ENCODE data around the gene PHAF1. TPM values are rescaled to one million over a fixed set of nuclear protein-coding genes. Genes with fewer than 3 reads are reported as not detected.
"Not testable (repeated sequence)": the region's sequence is repeated elsewhere in the genome, so short reads cannot be mapped to it uniquely, and the experiment has no call there.

The PHAF1 gene
- total RNA-seq, 4 donors from 2014 or later = 11.4 to 18.9 (median 17.5) TPM

DNA sequence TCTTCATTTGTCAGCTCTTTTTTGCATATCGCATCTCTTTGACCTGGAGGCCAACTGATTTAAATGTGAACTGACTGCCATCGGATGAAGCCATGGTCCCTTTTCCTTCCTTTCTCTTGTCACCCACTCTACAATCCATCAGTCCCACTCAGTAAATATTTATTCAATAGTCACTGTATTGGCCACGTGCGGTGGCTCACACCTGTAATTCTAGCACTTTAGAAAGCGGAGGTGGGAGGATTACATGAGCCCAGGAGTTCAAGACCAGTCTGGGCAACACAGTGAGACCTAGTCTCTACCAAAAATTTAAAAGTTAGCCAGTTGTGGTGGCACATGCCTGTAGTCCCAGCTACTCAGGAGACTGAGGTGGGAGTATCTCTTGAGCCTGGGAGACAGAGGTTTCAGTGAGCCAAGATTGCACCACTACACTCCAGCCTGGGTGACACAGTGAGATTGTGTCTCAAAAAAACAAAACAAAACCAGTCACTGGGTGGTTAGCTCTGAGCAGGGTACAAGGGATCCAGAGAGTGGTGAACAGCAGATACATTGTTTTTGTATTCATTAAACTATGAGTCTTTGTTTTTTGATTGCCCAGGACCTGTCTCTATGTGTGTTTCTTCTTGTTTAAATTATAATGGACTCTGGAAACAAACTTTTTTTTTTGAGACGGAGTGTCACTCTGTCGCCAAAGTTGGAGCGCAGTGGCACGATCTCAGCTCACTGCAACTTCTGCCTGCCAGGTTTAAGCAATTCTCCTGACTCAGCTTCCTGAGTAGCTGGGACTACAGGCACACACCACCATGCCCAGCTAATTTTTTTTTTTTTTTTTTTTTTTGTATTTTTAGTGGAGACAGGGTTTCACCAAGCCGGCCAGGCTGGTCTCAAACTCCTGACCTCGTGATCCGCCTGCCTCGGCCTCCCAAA is 6.9 kb downstream of the PHAF1 start:
- Histone ChIP-seq H3K36me3 (peaks cover 2 to 5% of the 10 kb centered on the region in 2 donors), H3K4me3 (replicated peaks in 1 of 3) (no peak overlapping the region), H3K27me3 (no peaks in the 10 kb centered on the region), H3K4me1 (peaks cover 0 to under 1% of the 10 kb centered on the region in 2 donors), H3K9me3 (no peaks in the 10 kb centered on the region), H3K27ac (no peak overlapping the region)
- TF ChIP-seq POLR2A (IDR thresholded peaks at IDR 0.05) = no peak
- TF ChIP-seq, protein P1, sequence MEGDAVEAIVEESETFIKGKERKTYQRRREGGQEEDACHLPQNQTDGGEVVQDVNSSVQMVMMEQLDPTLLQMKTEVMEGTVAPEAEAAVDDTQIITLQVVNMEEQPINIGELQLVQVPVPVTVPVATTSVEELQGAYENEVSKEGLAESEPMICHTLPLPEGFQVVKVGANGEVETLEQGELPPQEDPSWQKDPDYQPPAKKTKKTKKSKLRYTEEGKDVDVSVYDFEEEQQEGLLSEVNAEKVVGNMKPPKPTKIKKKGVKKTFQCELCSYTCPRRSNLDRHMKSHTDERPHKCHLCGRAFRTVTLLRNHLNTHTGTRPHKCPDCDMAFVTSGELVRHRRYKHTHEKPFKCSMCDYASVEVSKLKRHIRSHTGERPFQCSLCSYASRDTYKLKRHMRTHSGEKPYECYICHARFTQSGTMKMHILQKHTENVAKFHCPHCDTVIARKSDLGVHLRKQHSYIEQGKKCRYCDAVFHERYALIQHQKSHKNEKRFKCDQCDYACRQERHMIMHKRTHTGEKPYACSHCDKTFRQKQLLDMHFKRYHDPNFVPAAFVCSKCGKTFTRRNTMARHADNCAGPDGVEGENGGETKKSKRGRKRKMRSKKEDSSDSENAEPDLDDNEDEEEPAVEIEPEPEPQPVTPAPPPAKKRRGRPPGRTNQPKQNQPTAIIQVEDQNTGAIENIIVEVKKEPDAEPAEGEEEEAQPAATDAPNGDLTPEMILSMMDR (IDR thresholded peaks at IDR 0.05) = no peak
- DNase-seq = no peak
- 88% methylated on average over 13 of the region's 13 CpGs for WGBS, 2 donors
- intact Hi-C loops (cut with DNase I) = loop anchor here (10.0 kb wide), 1 partner anchor 82 kb away; no protein-coding TSS in a partner anchor

DNA sequence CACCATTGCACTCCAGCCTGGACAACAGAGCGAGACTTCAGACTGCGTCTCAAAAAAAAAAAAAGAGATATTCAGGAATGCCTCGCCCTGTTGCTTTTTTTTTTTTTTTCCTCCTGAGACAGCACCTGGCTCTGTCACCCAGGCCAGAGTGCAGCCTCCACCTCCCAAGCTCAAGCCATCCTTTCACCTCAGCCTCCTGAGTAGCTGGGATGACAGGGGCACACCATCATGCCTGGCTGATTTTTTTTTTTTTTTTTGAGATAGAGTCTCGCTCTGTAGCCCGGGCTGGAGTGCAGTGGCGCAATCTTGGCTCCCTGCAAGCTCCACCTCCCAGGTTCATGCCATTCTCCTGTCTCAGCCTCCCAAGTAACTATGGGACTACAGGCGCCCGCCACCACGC is 8.0 kb downstream of the PHAF1 start:
- peaks cover 7 to 12% of the 10 kb centered on the region in 2 donors for H3K36me3 ChIP-seq
- no peak for DNase-seq
- no peak overlapping the region for H3K27ac ChIP-seq
- no peaks in the 10 kb centered on the region for H3K27me3 ChIP-seq
- H3K9me3 ChIP-seq = no peaks in the 10 kb centered on the region
- no peak for TF ChIP-seq POLR2A (IDR thresholded peaks at IDR 0.05)
- TF ChIP-seq, protein P1 (IDR thresholded peaks at IDR 0.05) = no peak
- H3K4me1 ChIP-seq = no peaks in the 10 kb centered on the region
- intact Hi-C loops (cut with DNase I) = loop anchor here (10.0 kb wide), 1 partner anchor 83 kb away; no protein-coding TSS in a partner anchor
- H3K4me3 ChIP-seq (replicated peaks in 1 of 3) = no peak overlapping the region
- 96 to 99% methylated on average over 9 of the region's 9 CpGs for WGBS, 2 donors

DNA sequence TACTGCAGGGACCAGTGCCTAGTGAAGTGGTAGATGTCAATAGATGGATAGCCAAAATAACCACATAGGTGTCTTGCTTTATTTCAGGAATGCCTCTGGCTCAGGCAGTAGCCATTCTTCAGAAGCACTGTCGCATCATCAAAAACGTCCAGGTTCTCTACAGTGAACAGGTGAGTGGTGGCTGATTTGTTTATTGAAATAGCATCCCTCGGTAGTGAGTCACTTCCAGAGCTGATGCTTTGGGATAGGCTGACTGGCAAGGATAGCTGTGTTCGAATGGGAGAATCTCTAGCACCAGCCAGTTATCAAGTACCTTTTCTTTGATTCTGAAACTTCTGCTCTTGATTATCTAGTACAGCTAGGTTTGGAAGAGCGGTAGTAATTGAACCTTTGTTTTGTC is 10.3 kb downstream of the PHAF1 start:
- H3K9me3 ChIP-seq = no peaks in the 10 kb centered on the region
- TF ChIP-seq, protein P1 (IDR thresholded peaks at IDR 0.05) = no peak
- TF ChIP-seq POLR2A (IDR thresholded peaks at IDR 0.05) = no peak
- intact Hi-C loops (cut with DNase I) = no loop called here
- no peak for DNase-seq
- 84 to 92% methylated on average over 5 of the region's 5 CpGs for WGBS, 2 donors
- no peaks in the 10 kb centered on the region for H3K27me3 ChIP-seq
- H3K27ac ChIP-seq = no peak overlapping the region
- peaks cover 7 to 12% of the 10 kb centered on the region in 2 donors for H3K36me3 ChIP-seq
- H3K4me3 ChIP-seq (replicated peaks in 1 of 3) = no peak overlapping the region
- no peaks in the 10 kb centered on the region for H3K4me1 ChIP-seq

DNA sequence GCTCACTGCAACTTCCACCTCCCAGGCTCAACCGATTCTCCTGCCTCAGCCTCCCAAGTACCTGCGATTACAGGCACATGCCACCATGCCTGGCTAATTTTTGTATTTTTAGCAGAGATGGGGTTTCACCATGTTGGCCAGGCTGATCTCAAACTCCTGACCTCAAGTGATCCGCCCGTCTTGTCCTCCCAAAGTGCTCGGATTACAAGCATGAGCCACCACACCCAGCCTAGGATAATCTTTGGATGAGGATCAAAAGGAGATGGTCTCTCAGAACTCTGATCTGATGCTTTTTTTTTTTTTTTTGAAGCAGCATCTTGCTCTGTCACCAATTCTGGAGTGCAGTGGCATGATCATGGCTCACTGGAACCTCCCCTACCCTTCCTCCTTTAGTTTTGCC is 13.1 kb downstream of the PHAF1 start:
- peaks cover 7 to 12% of the 10 kb centered on the region in 2 donors for H3K36me3 ChIP-seq
- DNase-seq; intact Hi-C loops (cut with DNase I): not testable (repeated sequence)

DNA sequence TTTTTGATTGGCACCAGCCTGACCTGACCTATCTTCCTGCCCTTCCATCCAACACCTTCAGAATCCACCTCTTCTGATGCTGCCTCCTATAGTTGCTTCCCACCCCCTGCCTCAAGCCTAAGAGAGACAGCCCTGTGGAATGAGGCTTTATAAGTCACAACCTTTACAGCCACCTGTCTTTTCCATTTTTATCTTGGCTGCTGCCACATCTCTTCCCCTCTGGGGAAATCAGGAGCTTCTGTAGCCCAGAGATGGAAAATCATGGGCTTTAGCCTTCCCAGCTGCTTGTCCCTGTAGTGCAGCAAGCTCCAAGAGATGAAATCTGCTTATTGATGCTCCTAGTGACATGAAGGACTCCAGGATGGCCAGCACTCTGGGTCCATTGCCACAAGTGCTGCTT is 18.7 kb downstream of the PHAF1 start:
- Histone ChIP-seq H3K36me3 (peaks cover 8 to 15% of the 10 kb centered on the region in 2 donors), H3K4me3 (replicated peaks in 1 of 3) (no peak overlapping the region)
- intact Hi-C loops (cut with DNase I) = no loop called here

More for the DNA sequence above, 13.1 kb downstream of the PHAF1 start:
- H3K27me3 ChIP-seq; H3K27ac ChIP-seq; H3K4me3 ChIP-seq (replicated peaks in 1 of 3); H3K4me1 ChIP-seq; H3K9me3 ChIP-seq: not testable (repeated sequence)
- WGBS, 2 donors = 94 to 96% methylated on average over 5 of the region's 5 CpGs

More for the DNA sequence above, 18.7 kb downstream of the PHAF1 start:
- TF ChIP-seq, protein P1 (IDR thresholded peaks at IDR 0.05) = no peak
- no peak for TF ChIP-seq POLR2A (IDR thresholded peaks at IDR 0.05)
- H3K9me3 ChIP-seq = no peaks in the 10 kb centered on the region
- H3K27ac ChIP-seq = no peak overlapping the region
- no peak for DNase-seq
- H3K4me1 ChIP-seq = no peaks in the 10 kb centered on the region
- no peaks in the 10 kb centered on the region for H3K27me3 ChIP-seq

All from thyroid gland (tissue), 4 donors.